NCI-H187 (cell line): ENCODE data around the gene ITPKC.
"Not testable (repeated sequence)": the region's sequence is repeated elsewhere in the genome, so short reads cannot be mapped to it uniquely, and the experiment has no call there.

Experiments
- DNase-seq, 2 experiments: peaks; one replicate each; lab custom pipeline; 2025; lab: John Stamatoyannopoulos, UW

ITPKC gene

DNA sequence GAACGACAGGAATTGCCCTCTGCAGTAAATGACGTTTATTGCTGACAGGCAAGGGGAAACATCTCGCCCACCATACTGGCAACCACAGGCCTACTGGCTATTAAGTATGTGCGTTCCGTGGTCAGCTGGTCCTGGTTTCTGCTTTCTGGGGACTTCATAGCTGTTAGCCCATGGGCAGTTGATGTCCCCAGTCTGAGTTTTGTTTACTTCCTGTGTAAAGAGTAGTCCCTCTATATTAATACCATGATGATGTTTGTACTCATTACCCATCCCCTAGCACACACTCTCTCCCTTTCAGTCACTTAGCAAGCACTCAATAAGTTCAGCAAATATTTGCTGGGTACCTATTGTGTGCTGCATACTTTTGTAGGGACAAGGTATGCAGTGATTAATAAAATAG is 52.0 kb downstream of the ITPKC start:
- no peak for DNase-seq

DNA sequence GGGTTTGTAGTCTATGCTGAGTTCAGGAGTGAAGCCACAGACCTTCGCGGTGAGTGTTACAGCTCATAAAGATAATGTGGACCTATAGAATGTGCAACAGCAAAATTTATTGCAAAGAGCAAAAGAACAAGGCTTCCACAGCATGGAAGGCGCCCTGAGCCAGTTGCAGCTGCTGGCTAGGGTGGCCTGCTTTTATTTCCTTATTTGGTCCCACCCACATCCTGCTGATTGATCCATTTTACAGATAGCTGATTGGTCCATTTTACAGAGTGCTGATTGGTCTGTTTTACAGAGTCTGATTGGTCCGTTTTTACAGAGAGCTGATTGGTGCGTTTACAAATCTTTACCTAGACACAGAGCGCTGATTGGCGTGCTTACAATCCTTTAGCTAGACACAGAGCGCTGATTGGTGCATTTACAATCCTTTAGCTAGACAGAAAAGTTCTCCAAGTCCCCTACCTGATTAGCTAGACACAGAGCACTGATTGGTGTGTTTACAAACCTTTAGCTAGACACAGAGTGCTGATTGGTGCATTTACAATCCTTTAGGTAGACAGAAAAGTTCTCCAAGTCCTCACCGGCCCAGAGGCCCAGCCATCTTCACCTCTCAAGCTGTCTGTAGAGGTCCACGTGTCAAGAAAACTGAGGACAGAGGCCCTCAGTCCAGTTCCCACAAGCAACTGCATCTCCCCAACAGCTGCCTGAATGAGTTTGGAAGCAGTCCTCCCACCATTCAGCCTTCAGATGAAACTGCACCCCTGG is 54.4 kb downstream of the ITPKC start:
- DNase-seq: not testable (repeated sequence)

DNA sequence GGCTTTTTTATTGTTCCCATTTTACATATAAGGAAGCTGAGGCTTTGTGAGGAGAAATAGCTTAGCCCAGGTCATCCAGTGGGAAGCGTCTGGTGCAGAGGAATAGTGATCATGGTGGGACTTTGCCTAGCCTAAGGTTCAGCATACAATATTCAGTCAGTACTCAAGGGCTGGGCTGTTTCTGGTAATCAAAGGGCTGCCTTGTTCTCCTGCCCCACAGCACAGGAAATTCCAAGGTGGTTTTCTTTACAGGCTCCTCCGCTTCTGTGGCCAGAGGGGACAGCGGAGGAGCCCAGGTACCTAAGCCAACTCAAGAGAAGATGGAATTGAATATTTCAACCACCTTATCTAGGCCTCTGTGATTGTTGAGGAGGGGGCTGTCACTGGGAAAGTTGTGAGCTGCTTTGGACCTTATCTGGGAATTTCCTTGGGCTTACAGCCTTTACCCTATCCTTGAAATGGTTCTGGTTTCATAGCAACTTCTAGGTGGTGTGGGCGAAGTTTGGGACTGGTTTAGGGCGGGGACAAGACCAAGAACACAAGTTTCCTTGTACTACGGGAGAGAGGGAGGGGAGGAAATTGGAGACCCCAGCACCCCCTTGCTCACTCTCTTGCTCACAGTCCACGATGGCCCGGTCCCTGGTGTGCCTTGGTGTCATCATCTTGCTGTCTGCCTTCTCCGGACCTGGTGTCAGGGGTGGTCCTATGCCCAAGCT is 58.2 kb downstream of the ITPKC start, which contains the start of gene MIA:
Gene MIA, plus strand, starts transcription at position 606 of the 716 bp plus-strand sequence. Its CDS starts 22 bp downstream, at position 628.
- no peak for DNase-seq

DNA sequence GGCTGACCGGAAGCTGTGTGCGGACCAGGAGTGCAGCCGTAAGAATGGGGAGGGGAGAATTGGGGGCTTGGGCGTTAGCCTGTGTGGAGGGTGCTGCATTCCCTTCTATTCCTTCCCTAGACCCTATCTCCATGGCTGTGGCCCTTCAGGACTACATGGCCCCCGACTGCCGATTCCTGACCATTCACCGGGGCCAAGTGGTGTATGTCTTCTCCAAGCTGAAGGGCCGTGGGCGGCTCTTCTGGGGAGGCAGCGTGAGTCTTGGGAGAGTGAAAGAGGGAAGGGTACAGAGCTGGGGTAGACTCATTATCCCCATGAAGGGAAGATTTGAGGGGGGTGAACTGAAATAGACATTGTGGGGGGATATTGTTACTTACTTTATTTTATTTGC is 58.7 kb downstream of the ITPKC start:
- no peak for DNase-seq

DNA sequence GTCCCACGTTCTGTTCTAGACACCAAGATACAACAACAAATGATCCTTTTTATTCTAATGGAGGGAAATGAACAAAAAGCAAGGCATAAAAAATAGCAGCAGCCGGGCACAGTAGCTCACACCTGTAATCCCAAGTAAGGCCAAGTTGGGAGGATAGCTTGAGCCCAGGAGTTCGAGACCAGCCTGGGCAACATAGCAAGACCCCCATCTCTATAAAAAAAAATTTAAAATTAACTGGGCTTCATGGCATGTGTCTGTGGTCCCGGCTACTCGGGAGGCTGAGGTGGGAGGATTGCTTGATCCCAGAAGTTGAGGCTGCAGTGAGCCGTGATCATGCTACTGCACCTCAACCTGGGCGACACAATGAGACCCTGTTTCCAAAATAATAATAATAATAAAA is 59.5 kb downstream of the ITPKC start:
- no peak for DNase-seq

DNA sequence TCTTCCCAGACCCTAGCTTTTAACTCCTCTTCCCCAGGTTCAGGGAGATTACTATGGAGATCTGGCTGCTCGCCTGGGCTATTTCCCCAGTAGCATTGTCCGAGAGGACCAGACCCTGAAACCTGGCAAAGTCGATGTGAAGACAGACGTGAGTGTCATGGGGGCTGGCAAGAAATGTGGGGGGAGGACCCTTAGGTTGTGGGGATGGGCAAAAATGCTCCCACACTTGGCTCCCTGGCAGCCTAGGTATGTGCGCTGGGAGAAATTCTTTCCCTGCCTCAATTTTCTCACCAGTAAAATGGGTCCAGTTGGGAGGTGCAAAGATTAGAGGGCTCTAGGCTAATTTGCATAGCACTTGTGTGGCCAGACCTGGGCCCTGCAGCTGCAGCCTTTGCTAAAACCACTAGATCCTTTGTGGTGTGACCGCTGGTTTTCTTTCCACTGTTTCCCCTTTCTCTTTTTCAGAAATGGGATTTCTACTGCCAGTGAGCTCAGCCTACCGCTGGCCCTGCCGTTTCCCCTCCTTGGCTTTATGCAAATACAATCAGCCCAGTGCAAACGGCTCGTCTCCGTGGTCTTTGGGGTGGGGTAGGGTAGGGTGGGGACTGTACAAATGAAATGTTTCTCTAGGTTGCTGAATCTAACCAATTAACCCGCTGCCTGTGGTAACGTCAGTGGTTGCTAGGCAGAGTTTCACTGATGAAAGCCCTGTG is 60.2 kb downstream of the ITPKC start:
- peak; percentile 76 to 94 for DNase-seq

DNA sequence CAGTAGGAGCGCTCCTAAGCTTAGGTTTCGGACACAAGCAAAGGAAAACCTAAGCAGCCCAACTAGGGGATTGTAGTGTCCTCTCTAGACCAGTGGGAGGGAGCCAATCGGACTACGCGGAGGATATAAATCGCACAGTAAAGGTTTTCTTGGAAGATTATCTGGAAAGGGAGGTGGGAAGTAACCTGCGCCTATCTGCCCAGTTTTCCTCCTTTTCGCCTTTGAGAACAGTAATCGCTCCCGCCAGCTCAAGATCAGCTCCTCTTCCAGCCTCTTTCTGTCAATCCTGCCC is 60.7 kb downstream of the ITPKC start:
- DNase-seq: no peak

DNA sequence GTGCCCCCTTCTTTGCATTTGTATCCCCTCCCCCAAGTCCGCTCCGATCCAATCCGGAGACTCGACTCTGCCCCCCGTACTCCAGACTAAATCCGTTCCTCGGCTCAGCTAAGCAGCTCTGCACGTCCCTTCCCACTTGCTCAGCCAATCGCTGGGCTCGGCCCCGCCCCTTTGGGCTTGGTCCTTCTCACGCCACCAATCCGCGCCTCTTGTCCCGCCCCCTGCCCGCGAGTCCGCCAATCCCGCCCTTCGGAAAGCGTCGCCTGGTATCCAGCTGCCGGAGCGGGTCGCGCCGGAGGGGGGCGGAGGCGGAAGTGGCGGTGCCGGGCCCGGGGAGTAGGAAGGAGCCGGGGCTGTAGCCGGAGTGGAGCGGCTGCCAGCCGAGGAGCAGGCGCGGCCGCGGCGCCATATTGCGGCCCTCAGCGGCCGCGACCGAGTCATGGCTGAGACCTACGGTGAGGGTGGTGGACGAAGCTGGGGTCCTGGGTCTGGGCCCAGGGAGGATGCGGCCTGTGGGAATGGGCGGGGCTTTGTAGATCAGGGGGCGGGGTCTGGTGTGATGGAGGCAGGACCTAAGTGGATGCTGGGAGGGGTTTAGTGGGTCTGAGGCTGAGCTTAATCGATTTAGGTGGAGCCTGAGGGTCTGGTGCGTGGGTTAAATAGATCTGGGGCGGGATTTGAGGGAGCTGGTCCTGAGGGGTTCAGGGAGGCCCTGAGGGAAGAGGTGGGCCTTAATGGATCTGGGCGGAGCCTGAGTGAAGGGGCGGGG is 61.2 kb downstream of the ITPKC start, which contains the start of gene RAB4B:
Gene RAB4B, plus strand, starts transcription at position 311 of the 769 bp plus-strand sequence. Its CDS starts 129 bp downstream, at position 440.
- DNase-seq: peak; percentile 99 to 100

DNA sequence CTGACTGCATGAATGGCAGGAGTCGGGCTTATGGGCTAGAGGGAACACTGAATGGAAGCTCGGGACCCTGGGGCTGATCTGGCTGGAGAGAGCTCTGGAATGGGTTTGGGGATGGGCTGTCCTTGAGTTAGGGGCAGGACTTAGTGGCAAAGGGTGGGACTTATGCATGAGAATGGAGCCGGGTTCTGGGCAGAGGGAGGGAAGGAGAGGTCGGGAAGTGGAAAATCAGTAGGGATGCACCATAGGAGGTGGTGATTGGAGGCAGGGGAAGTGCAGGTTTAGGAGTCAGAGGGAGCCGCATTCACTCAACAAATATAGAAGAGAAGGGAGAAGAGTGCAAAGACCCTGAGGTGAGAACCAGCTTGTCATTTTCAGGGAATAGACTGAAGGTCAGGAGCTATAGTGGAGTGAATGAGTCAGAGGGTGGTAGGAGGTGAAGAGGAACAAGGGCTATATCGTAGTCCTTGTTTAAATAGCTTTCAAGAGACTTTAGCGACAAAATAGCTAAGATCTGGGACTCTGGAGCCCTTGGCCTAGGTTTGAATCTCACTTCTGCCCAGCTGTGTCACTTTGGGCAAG is 61.9 kb downstream of the ITPKC start:
- DNase-seq: no peak

DNA sequence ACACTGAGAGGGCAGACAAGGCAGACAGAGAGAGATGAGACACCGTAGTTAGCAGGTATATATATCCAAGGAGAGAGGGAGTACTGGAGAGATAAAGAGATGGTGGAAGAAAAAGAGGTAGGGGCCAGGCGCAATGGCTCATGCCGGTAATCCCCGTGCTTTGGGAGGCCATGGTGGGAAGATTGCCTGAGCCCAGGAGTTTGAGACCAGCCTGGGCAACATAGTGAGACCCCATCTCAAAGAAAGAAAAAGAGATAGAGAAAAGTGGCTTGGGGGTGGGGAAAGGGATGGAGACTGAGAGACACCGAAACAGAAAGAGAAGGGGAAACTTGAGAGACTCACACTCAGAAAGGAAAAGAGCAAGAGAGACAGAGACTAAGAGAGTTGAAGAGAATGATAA is 63.7 kb downstream of the ITPKC start:
- DNase-seq: no peak

DNA sequence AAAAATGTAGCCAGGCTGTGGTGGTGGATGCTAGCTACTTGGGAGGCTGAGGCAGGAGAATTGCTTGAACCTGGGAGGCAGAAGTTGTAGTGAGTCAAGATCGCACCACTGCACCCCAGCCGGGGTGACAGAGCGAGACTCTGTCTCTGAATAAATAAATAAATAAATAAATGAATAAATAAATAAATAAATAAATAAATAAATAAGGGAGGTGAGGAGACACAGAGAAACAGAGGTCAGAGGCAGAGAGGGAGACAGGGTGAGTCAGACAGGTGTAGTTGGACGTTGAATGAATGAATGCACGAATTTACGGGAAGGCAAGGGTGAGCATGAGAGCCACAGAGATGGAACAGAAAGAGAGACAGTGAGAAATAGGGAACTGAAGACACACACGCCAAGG is 64.2 kb downstream of the ITPKC start:
- DNase-seq: no peak

DNA sequence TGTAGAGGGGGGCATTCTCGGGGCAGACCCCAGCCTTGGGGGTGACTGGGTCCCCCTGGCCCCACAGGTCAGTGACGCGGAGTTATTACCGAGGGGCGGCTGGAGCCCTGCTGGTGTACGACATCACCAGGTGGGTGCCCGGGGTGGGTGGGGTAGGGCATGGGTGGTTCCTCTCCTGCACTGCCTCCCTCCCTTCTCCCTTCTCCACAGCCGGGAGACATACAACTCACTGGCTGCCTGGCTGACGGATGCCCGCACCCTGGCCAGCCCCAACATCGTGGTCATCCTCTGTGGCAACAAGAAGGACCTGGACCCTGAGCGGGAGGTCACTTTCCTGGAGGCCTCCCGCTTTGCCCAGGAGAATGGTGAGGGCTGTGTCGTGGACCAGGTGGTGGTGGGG is 66.8 kb downstream of the ITPKC start:
- DNase-seq: no peak

DNA sequence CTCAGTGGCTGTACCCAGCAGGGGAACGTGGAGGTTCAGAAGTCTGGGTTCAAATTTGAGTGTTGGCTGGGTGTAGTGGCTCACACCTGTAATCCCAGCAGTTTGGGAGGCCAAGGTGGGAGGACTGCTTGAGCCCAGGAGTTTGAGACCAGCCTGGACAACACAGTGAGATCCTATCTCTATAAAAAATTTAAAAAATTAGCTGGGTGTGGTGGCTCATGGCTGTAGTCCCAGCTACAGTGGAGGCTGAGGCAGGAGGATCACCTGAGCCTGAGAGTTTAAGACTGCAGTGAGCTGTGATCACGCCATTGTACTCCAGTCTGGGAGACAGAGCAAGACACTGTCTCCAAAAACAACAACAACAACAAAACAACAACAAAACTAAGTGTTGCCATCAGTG is 67.2 kb downstream of the ITPKC start:
- DNase-seq: not testable (repeated sequence)

DNA sequence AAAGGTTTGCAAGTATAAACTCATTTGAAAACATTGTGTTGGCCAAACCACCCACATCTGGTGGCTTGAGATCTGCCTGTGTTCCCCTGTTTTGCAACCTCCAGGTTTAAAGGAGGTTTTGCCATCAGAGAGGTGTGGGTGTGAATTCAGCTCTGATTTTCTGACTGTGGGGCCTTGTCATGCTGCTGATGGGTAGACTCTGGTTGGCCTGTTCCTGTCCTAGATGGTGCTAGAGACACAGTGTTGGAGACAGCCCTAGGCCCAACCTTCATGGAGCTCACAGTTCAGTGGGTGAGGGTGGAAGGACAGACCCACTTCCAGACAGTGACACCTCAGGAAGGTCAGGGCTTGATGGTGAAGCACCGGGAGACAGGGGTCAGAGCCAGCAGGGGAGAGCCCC is 68.6 kb downstream of the ITPKC start:
- no peak for DNase-seq

DNA sequence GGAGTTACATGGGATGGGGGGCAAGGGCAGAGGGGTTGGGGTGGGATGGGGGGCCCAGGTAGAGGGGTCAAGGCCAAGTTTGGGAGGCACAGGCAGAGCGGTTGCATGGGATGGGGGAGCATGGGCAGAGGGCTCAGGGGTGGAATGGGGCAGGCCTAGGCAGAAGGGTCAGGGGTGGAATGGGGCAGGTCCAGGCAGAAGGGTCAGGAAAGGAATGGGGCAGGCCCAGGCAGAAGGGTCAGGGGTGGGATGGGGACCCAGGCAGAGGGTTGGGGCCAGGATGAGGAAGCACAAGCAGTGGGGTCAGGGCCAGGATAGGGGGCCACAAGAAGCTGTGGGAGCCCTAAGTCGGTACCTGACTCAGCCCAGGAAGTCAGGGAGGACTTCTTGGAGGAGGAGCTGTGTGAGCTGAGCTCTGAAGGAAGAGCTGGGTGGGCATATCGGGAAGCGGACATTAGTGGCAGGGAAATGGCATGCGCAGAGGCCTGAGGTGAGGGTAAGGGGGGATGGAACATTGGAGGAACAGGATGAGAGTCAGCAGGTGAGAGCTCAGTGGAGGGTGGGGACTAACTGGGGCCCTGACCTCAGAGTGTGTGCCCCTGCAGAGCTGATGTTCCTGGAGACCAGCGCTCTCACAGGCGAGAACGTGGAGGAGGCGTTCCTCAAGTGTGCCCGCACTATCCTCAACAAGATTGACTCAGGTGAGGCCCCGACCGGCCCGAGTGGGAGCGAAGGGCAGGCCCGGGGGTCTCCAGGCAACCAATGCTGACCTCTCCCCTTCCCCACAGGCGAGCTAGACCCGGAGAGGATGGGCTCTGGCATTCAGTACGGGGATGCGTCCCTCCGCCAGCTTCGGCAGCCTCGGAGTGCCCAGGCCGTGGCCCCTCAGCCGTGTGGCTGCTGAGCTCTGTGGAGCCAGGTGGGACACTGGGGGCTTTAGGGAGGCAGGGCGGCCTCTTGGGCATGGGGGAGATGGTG is 69.4 kb downstream of the ITPKC start:
- no peak for DNase-seq
